ENCODE measurements around the gene CMPK2. TPM values are rescaled to one million over a fixed set of nuclear protein-coding genes. Genes with fewer than 3 reads are reported as not detected.
"Not testable (repeated sequence)": the region's sequence is repeated elsewhere in the genome, so short reads cannot be mapped to it uniquely, and the experiment has no call there.

Gene CMPK2
- total and polyA plus RNA-seq, 7 donors, result 1.3 to 4.2 (median 1.7) TPM

DNA sequence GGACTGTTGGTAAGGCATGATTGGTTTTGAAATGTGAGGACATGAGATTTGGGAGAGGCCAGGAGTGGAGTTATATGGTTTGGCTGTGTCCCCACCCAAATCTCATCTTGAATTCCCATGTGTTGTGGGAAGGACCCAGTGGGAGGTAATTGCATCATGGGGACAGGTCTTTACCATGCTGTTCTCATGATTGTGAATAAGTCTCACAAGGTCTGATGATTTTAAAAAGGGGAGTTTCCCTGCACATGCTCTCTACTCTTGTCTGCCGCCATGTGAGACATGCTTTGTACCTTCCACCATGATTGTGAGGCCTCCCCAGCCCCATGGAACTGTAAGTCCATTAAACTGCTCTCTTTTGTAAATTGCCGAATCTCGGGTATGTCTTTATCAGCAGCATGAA, 5.4 kb downstream of the CMPK2 start:
- H3K4me3 ChIP-seq, result no peak overlapping the region
- H3K27ac ChIP-seq, result no peak overlapping the region
- no peaks in the 10 kb centered on the region for H3K4me1 ChIP-seq
- TF ChIP-seq, protein P1, sequence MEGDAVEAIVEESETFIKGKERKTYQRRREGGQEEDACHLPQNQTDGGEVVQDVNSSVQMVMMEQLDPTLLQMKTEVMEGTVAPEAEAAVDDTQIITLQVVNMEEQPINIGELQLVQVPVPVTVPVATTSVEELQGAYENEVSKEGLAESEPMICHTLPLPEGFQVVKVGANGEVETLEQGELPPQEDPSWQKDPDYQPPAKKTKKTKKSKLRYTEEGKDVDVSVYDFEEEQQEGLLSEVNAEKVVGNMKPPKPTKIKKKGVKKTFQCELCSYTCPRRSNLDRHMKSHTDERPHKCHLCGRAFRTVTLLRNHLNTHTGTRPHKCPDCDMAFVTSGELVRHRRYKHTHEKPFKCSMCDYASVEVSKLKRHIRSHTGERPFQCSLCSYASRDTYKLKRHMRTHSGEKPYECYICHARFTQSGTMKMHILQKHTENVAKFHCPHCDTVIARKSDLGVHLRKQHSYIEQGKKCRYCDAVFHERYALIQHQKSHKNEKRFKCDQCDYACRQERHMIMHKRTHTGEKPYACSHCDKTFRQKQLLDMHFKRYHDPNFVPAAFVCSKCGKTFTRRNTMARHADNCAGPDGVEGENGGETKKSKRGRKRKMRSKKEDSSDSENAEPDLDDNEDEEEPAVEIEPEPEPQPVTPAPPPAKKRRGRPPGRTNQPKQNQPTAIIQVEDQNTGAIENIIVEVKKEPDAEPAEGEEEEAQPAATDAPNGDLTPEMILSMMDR (IDR thresholded peaks at IDR 0.05), result no peak
- H3K27me3 ChIP-seq (ENCODE audit: insufficient read depth in 3 of 3, low read length in 2 of 3), result no peaks in the 10 kb centered on the region
- intact Hi-C loops (cut with DNase I), result no loop called here
- H3K9me3 ChIP-seq, result peaks cover 11% of the 10 kb centered on the region
- H3K36me3 ChIP-seq (ENCODE audit: insufficient read depth in 1 of 2, low read depth in 1 of 2), result peaks cover 3 to 6% of the 10 kb centered on the region in 2 donors
- DNase-seq (no peak), ATAC-seq (no peak)
- 98 to 100% (median 99%) methylated on average over 3 of the region's 3 CpGs for WGBS, 3 donors

DNA sequence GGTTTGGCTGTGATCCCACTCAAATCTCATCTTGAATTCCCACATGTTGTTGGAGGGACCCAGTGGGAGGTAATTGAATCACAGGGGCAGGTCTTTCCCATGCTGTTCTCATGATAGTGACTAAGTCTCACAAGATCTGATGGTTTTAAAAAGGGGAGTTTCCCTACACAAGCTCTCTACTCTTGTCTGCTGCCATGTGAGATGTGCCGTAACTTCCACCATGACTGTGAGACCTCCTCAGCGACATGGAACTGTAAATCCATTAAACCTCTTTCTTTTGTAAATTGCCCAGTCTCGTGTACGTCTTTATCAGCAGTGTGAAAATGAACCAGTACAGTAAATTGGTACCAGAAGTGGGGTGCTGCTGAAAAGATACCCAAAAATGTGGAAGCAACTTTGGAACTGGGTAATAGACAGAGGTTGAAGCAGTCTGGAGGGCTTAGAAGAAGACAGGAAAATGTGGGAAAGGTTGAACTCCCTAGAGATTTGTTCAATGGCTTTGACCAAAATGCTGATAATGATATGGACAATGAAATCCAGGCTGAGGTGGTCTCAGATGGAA, 7.2 kb downstream of the CMPK2 start:
- H3K4me3 ChIP-seq; H3K27me3 ChIP-seq (ENCODE audit: insufficient read depth in 3 of 3, low read length in 2 of 3); ATAC-seq; H3K27ac ChIP-seq; DNase-seq; intact Hi-C loops (cut with DNase I); H3K4me1 ChIP-seq; H3K36me3 ChIP-seq (ENCODE audit: insufficient read depth in 1 of 2, low read depth in 1 of 2): not testable (repeated sequence)
- 97 to 100% (median 98%) methylated on average over 4 of the region's 4 CpGs for WGBS, 3 donors
- H3K9me3 ChIP-seq, result peaks cover 11% of the 10 kb centered on the region

DNA sequence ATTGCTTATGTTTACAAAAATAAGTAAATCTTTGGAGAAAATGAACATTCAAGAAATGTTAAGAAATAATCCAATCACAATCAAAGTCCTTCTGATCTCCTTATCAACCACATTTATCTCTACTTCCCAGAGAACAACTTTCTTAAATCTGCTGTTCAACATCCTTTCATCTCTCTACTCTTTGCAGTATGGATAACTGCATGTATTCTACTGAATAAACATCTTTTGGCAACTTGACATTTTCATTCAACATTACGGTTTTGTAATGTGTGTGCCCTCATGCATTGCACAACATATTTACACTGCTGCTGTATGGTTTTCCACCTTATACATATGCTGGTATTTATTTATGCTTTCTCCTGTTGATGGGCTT, 9.2 kb downstream of the CMPK2 start:
- intact Hi-C loops (cut with DNase I), result no loop called here
- no peak for ATAC-seq
- TF ChIP-seq, protein P1 (IDR thresholded peaks at IDR 0.05), result no peak
- no peak overlapping the region for H3K27ac ChIP-seq
- 77 to 89% (median 82%) methylated on average over 1 of the region's 1 CpG for WGBS, 3 donors
- no peaks in the 10 kb centered on the region for H3K4me1 ChIP-seq
- H3K9me3 ChIP-seq, result peaks cover 11% of the 10 kb centered on the region
- H3K27me3 ChIP-seq (ENCODE audit: insufficient read depth in 3 of 3, low read length in 2 of 3), result no peaks in the 10 kb centered on the region
- peaks cover 3 to 6% of the 10 kb centered on the region in 2 donors for H3K36me3 ChIP-seq (ENCODE audit: insufficient read depth in 1 of 2, low read depth in 1 of 2)
- DNase-seq, result no peak
- H3K4me3 ChIP-seq, result no peak overlapping the region

DNA sequence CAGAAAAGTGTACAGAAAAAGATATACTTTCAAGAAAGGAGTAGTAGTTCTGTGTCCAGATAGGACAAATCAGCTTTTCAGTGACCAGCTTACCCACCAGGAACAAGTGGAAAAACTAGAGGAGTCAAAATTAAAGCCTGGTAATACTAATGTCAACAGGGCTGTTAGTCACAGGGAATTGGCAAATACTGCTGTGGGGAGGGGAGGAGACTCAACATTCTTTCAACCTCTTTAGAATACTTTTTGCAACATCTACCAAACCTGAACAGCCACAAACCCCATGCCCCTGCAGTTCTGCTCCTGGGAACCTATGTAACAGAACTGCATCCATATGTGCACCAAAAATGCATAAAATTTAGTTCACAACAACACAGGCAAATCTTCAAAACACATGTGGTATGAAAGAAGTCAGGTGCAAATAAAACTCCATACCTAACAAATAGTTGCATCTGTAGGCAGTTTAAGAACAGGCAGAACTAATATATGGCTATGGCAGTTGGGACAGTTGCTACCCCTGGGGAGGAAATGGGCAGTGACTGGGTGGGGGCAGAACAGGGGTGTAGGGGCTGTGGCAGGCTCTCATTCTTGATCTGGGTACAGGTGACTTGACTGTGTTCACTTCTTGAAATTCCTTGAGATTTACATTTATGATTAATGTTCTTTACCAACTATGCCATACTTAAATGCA, 9.7 kb downstream of the CMPK2 start:
- TF ChIP-seq, protein P1 (IDR thresholded peaks at IDR 0.05), result no peak
- Histone ChIP-seq H3K27me3 (ENCODE audit: insufficient read depth in 3 of 3, low read length in 2 of 3) (no peaks in the 10 kb centered on the region), H3K27ac (no peak overlapping the region), H3K36me3 (ENCODE audit: insufficient read depth in 1 of 2, low read depth in 1 of 2) (peaks cover 3 to 7% of the 10 kb centered on the region in 2 donors), H3K9me3 (peaks cover 11% of the 10 kb centered on the region), H3K4me3 (no peak overlapping the region), H3K4me1 (no peaks in the 10 kb centered on the region)
- ATAC-seq (no peak), DNase-seq (no peak)
- intact Hi-C loops (cut with DNase I), result no loop called here

DNA sequence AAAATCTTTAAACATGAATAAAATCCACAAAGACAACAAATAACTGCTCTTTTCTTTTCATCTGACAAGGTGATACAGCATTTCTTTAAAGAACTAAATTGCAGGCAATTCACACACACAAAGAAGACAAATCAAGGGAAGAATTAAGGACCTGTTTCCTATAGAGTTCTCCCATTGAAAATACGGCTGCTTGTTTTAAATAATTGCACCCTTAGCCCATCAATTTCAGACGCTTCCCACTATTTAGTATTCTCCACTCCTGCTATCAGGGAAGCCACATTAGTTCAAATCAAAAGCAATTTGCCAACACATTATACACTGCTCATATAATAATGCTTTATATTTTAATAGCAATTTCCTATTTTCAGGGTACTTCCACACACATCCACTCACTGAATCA, 11.3 kb downstream of the CMPK2 start:
- Histone ChIP-seq H3K27ac (no peak overlapping the region), H3K4me1 (no peaks in the 10 kb centered on the region), H3K27me3 (ENCODE audit: insufficient read depth in 3 of 3, low read length in 2 of 3) (no peaks in the 10 kb centered on the region), H3K36me3 (ENCODE audit: insufficient read depth in 1 of 2, low read depth in 1 of 2) (peaks cover 0 to 18% of the 10 kb centered on the region in 2 donors), H3K9me3 (peaks cover 11% of the 10 kb centered on the region), H3K4me3 (no peak overlapping the region)
- no peak for DNase-seq
- ATAC-seq, result no peak
- intact Hi-C loops (cut with DNase I), result no loop called here
- TF ChIP-seq, protein P1 (IDR thresholded peaks at IDR 0.05), result no peak
- 60 to 94% (median 94%) methylated on average over 2 of the region's 2 CpGs for WGBS, 3 donors
